ENCODE results near the gene ITSN2. TPM values are rescaled to one million over a fixed set of nuclear protein-coding genes. Genes with fewer than 3 reads are reported as not detected.
A peak's percentile ranks its signal among the peaks of the same experiment; 100 is the strongest.

The ITSN2 gene
- total RNA-seq, 2 experiments from 2014 or later = 72.8 to 76.6 TPM

DNA sequence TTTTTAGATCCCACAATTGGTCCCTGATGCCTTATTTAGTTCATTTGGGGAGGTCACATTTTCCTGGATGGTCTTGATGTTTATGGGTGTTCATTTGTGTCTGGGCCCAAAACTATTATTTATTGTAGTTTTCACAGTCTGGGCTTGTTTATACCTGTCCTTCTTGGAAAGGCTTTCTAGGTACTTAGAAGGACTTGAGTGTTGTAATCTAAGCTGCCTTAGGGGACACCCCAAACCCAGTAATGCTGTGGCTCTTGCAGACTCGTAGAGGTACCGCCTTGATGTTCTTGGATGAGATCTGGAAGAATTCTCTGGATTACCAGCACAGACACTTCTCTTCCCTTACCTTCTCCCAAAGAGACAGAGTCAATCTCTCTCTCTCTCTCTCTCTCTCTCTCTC lies 25.0 kb upstream of the ITSN2 start:
- POLR2A ChIA-PET = no interaction called here
- Mint-ChIP-seq H3K36me3 (ENCODE audit: low read depth) (no peaks in the 10 kb centered on the region), H3K4me3 (no peak overlapping the region), H3K27me3 (no peaks in the 10 kb centered on the region), H3K9me3 (no peaks in the 10 kb centered on the region), H3K27ac (no peak overlapping the region), H3K4me1 (peaks cover 2% of the 10 kb centered on the region)
- no peak for DNase-seq
- CTCF ChIA-PET = interaction anchor here (0.6 kb wide), 1 partner anchor 758 kb away, joined by 4 read pairs; no protein-coding TSS in a partner anchor

DNA sequence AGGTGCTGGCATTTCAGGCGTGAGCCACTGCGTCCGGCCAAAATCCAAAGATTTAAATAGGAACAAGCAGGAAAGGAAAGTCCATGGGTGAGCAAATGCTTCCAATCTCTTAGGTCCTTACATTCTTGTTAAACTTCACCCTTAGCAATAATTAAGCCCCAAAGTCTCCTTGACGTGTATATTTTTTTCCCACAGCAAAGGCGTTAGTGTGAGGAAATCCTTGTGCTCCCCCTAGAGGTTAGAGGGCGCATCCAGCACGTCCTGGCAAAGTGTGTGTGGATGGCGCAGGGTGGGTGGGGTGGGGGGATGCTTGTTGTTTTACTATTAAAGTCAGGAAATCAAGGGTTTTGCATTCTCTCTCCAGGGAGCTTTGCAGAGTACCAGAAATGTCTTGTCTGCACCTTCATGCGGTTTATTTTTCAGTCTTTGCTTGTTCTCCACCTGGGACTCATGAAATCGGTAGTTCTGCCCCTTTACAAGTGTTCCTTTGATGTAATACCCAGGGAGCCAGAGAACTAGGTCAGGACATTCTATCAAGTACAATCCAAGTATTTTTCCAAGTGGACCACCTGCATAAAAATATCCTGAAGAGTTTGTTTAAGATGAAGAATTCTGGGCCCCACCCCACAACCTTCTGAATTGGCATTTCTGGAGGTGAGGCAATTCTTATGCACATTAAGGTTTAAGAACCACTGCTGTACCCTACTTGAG lies 22.2 kb upstream of the ITSN2 start:
- H3K27ac Mint-ChIP-seq = no peak overlapping the region
- H3K36me3 Mint-ChIP-seq (ENCODE audit: low read depth) = no peaks in the 10 kb centered on the region
- peak; percentile 69 for DNase-seq
- CTCF ChIA-PET = interaction anchor here (0.6 kb wide), 1 partner anchor 448 kb away, joined by 3 read pairs; no protein-coding TSS in a partner anchor
- peaks cover 2% of the 10 kb centered on the region for H3K4me1 Mint-ChIP-seq
- H3K27me3 Mint-ChIP-seq = peaks cover 2% of the 10 kb centered on the region
- H3K4me3 Mint-ChIP-seq = no peak overlapping the region
- POLR2A ChIA-PET = no interaction called here
- no peaks in the 10 kb centered on the region for H3K9me3 Mint-ChIP-seq

DNA sequence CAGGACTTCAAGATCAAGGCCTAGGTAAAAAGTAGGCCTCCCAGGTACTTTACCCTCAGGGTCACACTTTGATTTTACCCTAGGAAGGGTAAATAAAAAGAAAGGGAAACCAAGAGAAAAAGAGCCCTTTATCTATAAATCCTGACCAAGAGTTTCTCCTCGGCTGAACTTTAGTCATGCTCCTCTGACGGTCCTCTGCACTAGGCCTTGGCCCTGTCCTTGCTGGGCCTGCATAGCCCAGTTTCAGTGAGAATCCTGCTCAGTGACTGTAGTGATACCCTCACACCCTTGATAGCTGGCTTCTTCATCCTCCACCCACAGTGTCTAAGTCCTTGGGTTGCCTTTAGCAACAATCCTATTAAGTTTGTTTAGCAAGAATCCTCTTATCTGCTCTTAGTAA lies 20.5 kb upstream of the ITSN2 start:
- POLR2A ChIA-PET = no interaction called here
- H3K4me3 Mint-ChIP-seq = no peak overlapping the region
- H3K27me3 Mint-ChIP-seq = peaks cover 2% of the 10 kb centered on the region
- H3K4me1 Mint-ChIP-seq = peaks cover 2% of the 10 kb centered on the region
- no peaks in the 10 kb centered on the region for H3K9me3 Mint-ChIP-seq
- CTCF ChIA-PET = no interaction called here
- H3K27ac Mint-ChIP-seq = no peak overlapping the region
- no peaks in the 10 kb centered on the region for H3K36me3 Mint-ChIP-seq (ENCODE audit: low read depth)
- DNase-seq = no peak

DNA sequence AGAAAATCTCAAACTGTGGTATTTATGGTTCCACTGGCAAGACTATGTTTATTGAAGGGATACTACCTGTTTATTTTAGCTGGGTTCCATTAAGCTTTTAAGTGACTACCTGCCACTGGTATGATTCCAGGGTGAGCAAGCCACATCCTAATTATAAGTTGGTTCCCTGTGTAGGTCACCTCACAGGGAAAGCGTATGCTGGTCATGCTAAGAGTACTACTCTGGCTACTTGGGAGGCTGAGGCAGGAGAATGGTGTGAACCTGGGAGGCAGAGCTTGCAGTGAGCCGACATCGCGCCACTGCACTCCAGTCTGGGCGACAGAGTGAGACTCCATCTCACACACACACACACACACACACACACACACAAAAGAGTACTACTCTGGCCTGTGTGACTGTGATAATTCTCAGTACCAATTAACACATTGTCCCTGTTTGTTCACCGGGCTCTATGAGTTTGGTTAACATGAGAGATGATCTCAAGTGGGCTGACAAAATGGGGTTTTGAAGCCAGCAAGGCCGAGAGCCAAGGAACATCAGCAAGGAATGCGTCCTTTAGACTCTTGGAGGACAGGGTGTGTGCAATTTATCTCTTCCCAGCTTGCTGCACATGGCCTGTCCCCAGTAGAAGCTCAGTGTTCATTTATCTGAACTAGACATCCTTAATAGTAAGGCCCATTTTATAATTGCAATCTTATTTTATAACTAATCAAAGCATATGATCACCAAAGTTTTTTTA lies 15.2 kb upstream of the ITSN2 start:
- ChIA-PET POLR2A (no interaction called here), CTCF (no interaction called here)
- Mint-ChIP-seq H3K4me3 (no peak overlapping the region), H3K27me3 (peaks cover 2% of the 10 kb centered on the region), H3K36me3 (ENCODE audit: low read depth) (no peaks in the 10 kb centered on the region), H3K9me3 (no peaks in the 10 kb centered on the region), H3K27ac (no peak overlapping the region), H3K4me1 (no peaks in the 10 kb centered on the region)
- no peak for DNase-seq

GRCh38 chr2:24374301-24374700 lies 14.0 kb upstream of the ITSN2 start:
- POLR2A ChIA-PET = no interaction called here
- DNase-seq = no peak
- Mint-ChIP-seq H3K36me3 (ENCODE audit: low read depth) (no peaks in the 10 kb centered on the region), H3K27me3 (peaks cover 2% of the 10 kb centered on the region), H3K4me3 (no peak overlapping the region), H3K27ac (no peak overlapping the region), H3K9me3 (no peaks in the 10 kb centered on the region), H3K4me1 (no peaks in the 10 kb centered on the region)
- CTCF ChIA-PET = interaction anchor here (0.6 to 0.7 kb wide), 2 partner anchors 9 to 564 kb away, joined by 3 to 4 read pairs; no protein-coding TSS in a partner anchor

GRCh38 chr2:24372033-24372432 lies 11.7 kb upstream of the ITSN2 start:
- H3K27ac Mint-ChIP-seq = no peak overlapping the region
- no peaks in the 10 kb centered on the region for H3K36me3 Mint-ChIP-seq (ENCODE audit: low read depth)
- no peak for DNase-seq
- no peaks in the 10 kb centered on the region for H3K9me3 Mint-ChIP-seq
- CTCF ChIA-PET = interaction anchor here (0.7 to 1.1 kb wide), 2 partner anchors 248 to 295 kb away, joined by 3 to 4 read pairs; no protein-coding TSS in a partner anchor
- POLR2A ChIA-PET = no interaction called here
- H3K4me3 Mint-ChIP-seq = no peak overlapping the region
- no peaks in the 10 kb centered on the region for H3K4me1 Mint-ChIP-seq
- H3K27me3 Mint-ChIP-seq = no peaks in the 10 kb centered on the region

DNA sequence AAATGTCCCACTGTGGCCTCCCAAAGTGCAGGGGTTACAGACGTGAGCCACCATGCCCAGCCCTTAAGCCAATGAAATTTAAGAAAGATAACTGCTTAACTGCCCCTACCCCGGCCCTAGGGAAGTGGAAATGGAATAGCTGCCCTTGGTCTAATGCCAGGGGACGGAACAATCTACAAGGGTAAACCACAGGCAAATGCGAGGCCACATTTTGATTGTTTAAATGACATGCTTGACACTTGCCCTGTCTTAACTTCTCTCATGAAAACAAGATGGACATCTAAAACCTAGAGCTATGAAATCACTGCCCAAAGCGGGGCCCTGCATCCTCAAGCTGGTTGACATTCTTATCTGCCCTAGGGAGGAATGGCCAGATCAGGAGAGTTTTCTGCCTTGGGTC lies 5.5 kb upstream of the ITSN2 start:
- H3K4me1 Mint-ChIP-seq = peaks cover 5% of the 10 kb centered on the region
- no peak for DNase-seq
- H3K9me3 Mint-ChIP-seq = no peaks in the 10 kb centered on the region
- POLR2A ChIA-PET = no interaction called here
- no peak overlapping the region for H3K27ac Mint-ChIP-seq
- H3K4me3 Mint-ChIP-seq = no peak overlapping the region
- CTCF ChIA-PET = interaction anchor here (0.6 kb wide), 1 partner anchor 9 kb away, joined by 3 read pairs; no protein-coding TSS in a partner anchor
- peaks cover 2% of the 10 kb centered on the region for H3K27me3 Mint-ChIP-seq
- H3K36me3 Mint-ChIP-seq (ENCODE audit: low read depth) = peaks cover 2% of the 10 kb centered on the region

DNA sequence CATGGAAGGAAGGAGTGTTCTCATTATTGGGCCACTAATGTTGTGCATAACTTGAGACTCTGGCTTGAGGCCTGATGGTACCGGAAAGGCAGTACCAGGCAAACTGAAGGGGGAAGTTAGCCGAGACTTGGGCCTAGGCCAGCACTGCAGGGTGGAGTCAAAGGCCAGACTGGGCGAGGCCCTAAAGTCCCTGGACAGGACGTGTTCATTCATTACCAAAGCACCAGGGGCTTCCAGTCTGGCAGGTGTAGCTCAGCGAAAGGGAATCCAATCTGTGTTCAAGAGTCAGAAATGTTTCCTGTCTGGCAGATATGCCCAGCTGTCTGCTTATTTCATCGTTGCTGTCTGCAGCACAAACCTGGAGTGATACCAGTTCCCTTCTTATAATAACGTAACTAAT lies 4.7 kb upstream of the ITSN2 start:
- no peak overlapping the region for H3K27ac Mint-ChIP-seq
- no peaks in the 10 kb centered on the region for H3K9me3 Mint-ChIP-seq
- ChIA-PET POLR2A (no interaction called here), CTCF (no interaction called here)
- peaks cover 2% of the 10 kb centered on the region for H3K36me3 Mint-ChIP-seq (ENCODE audit: low read depth)
- H3K4me1 Mint-ChIP-seq = peaks cover 8% of the 10 kb centered on the region
- peaks cover 2% of the 10 kb centered on the region for H3K27me3 Mint-ChIP-seq
- no peak overlapping the region for H3K4me3 Mint-ChIP-seq
- DNase-seq = no peak

GRCh38 chr2:24363301-24363700 lies 3.0 kb upstream of the ITSN2 start:
- ChIA-PET CTCF (no interaction called here), POLR2A (no interaction called here)
- no peak overlapping the region for H3K27ac Mint-ChIP-seq
- H3K36me3 Mint-ChIP-seq (ENCODE audit: low read depth) = peaks cover 2% of the 10 kb centered on the region
- H3K4me3 Mint-ChIP-seq = no peak overlapping the region
- peaks cover 2% of the 10 kb centered on the region for H3K27me3 Mint-ChIP-seq
- H3K9me3 Mint-ChIP-seq = no peaks in the 10 kb centered on the region
- peaks cover 17% of the 10 kb centered on the region for H3K4me1 Mint-ChIP-seq
- no peak for DNase-seq

- no peak overlapping the region for H3K27ac Mint-ChIP-seq
- peaks cover 2% of the 10 kb centered on the region for H3K27me3 Mint-ChIP-seq
- peaks cover 22% of the 10 kb centered on the region for H3K4me1 Mint-ChIP-seq
- H3K9me3 Mint-ChIP-seq = peaks cover under 1% of the 10 kb centered on the region
- no peak overlapping the region for H3K4me3 Mint-ChIP-seq
- ChIA-PET CTCF (interaction anchor here (0.6 kb wide), 1 partner anchor 483 kb away, joined by 3 read pairs; no protein-coding TSS in a partner anchor), POLR2A (no interaction called here)
- H3K36me3 Mint-ChIP-seq (ENCODE audit: low read depth) = peaks cover 6% of the 10 kb centered on the region
- no peak for DNase-seq
These were observed 1.9 kb upstream of the ITSN2 start for GRCh38 chr2:24362253-24362652.

GRCh38 chr2:24360963-24361330 lies 611 bp upstream of the ITSN2 start:
- peaks cover 27% of the 10 kb centered on the region for H3K4me1 Mint-ChIP-seq
- peaks cover 2% of the 10 kb centered on the region for H3K27me3 Mint-ChIP-seq
- H3K27ac Mint-ChIP-seq = peak overlapping the region; percentile 97
- no peak for DNase-seq
- peaks cover 12% of the 10 kb centered on the region for H3K36me3 Mint-ChIP-seq (ENCODE audit: low read depth)
- peak overlapping the region; percentile 88 for H3K4me3 Mint-ChIP-seq
- ChIA-PET CTCF (interaction anchor here (1.5 to 2.0 kb wide), 2 partner anchors 10 kb away, joined by 4 to 6 read pairs; no protein-coding TSS in a partner anchor), POLR2A (interaction anchor here (0.6 to 1.0 kb wide), 2 partner anchors 9 to 19 kb away, joined by 3 to 4 read pairs; no protein-coding TSS in a partner anchor)
- peaks cover 3% of the 10 kb centered on the region for H3K9me3 Mint-ChIP-seq

GRCh38 chr2:24359129-24360049 lies 947 bp downstream of the ITSN2 start:
- peaks cover 3% of the 10 kb centered on the region for H3K9me3 Mint-ChIP-seq
- H3K4me3 Mint-ChIP-seq = peak overlapping the region; percentile 88
- peak; percentile 65 for DNase-seq
- POLR2A ChIA-PET = interaction anchor here (0.6 to 0.9 kb wide), 3 partner anchors 44 to 481 kb away, joined by 3 read pairs; no protein-coding TSS in a partner anchor
- CTCF ChIA-PET = interaction anchor here (0.6 to 2.0 kb wide), 4 partner anchors 8 to 413 kb away, joined by 3 to 6 read pairs (median 4); no protein-coding TSS in a partner anchor
- peaks cover 2% of the 10 kb centered on the region for H3K27me3 Mint-ChIP-seq
- H3K27ac Mint-ChIP-seq = peak overlapping the region; percentile 94
- H3K36me3 Mint-ChIP-seq (ENCODE audit: low read depth) = peaks cover 16% of the 10 kb centered on the region
- H3K4me1 Mint-ChIP-seq = peaks cover 37% of the 10 kb centered on the region
